ENCODE data around the gene PCNX3. TPM values are rescaled to one million over a fixed set of nuclear protein-coding genes. Genes with fewer than 3 reads are reported as not detected.

Gene PCNX3
- total RNA-seq, 3 donors from 2014 or later = 42.5 to 53.4 (median 47.5) TPM

DNA sequence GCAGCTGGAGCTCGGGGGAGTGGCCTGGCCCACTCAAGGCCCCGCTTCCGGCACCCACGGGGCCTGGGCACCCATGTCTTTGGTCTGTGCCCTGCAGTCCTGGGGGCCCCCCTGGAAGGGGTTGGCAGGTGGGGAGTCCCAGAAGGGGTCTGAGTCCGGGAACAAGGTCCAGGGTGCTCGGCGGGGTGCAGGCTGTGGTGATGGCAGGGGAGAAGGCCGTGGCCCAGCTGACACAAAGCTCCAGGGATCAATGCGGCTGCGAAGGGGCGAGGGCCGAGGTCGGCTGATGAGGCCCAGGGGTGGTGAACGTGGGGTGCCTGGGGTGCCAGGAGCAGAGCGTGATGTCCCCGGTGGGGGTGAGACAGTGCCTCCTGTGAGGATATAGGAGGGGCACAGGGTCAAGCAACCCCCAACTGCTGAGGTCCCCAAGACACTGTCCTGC lies 17.3 kb upstream of the PCNX3 start:
- TF ChIP-seq, protein P1, sequence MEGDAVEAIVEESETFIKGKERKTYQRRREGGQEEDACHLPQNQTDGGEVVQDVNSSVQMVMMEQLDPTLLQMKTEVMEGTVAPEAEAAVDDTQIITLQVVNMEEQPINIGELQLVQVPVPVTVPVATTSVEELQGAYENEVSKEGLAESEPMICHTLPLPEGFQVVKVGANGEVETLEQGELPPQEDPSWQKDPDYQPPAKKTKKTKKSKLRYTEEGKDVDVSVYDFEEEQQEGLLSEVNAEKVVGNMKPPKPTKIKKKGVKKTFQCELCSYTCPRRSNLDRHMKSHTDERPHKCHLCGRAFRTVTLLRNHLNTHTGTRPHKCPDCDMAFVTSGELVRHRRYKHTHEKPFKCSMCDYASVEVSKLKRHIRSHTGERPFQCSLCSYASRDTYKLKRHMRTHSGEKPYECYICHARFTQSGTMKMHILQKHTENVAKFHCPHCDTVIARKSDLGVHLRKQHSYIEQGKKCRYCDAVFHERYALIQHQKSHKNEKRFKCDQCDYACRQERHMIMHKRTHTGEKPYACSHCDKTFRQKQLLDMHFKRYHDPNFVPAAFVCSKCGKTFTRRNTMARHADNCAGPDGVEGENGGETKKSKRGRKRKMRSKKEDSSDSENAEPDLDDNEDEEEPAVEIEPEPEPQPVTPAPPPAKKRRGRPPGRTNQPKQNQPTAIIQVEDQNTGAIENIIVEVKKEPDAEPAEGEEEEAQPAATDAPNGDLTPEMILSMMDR (IDR thresholded peaks at IDR 0.05) = no peak
- Histone ChIP-seq H3K9me3 (no peaks in the 10 kb centered on the region), H3K36me3 (ENCODE audit: low read depth) (peaks cover 11% of the 10 kb centered on the region), H3K4me1 (ENCODE audit: low read depth) (peaks cover 12% of the 10 kb centered on the region), H3K4me3 (no peak overlapping the region)
- ATAC-seq (no peak), DNase-seq (no peak)
- intact Hi-C loops (cut with DNase I, micrococcal nuclease) = loop anchor here in 1 of 2 donors (10.0 kb wide), 1 partner anchor 63 kb away; no protein-coding TSS in a partner anchor

DNA sequence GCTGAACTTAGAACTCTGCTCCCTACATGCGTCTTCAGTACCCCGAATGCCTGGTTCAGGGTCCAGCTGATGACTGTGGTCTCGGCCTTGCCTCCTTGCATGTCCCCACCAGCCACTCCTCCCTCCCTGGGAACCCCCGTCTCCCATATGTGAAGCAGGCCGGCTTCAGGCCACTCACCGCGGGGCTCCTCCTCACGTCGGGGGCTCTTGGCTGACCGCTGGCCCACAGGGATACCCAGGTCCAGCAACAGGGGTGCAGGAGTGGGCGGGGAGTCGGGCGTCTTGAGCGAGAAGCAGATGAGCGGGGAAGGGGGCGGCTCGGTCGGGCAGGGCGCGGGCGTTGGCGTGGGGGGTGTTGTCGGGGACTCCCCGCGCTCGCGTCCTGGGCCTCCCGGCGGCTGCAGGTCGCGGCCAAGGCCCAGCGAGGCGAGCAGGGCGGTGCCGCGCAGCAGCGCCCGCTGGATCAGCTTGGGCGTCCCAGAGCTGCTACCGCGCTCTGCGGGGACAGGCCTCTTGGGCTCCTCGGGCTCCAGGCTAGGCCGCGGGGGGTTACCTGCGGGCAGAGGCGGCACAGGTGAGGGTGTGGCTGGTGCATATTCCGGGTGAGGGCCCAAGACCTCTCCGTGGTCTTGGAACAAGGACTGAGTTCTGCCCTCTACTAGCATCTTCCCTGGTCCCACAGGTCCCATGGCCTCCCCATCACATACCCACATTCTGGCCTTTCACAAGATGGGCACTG lies 16.2 kb upstream of the PCNX3 start:
- TF ChIP-seq, protein P1 (IDR thresholded peaks at IDR 0.05) = no peak
- no peak for DNase-seq
- intact Hi-C loops (cut with DNase I, micrococcal nuclease) = loop anchor here in 1 of 2 donors (10.0 kb wide), 1 partner anchor 65 kb away; no protein-coding TSS in a partner anchor
- H3K4me3 ChIP-seq = no peak overlapping the region
- no peak for ATAC-seq
- peaks cover 11% of the 10 kb centered on the region for H3K36me3 ChIP-seq (ENCODE audit: low read depth)
- H3K4me1 ChIP-seq (ENCODE audit: low read depth) = peaks cover 12% of the 10 kb centered on the region
- H3K9me3 ChIP-seq = no peaks in the 10 kb centered on the region

DNA sequence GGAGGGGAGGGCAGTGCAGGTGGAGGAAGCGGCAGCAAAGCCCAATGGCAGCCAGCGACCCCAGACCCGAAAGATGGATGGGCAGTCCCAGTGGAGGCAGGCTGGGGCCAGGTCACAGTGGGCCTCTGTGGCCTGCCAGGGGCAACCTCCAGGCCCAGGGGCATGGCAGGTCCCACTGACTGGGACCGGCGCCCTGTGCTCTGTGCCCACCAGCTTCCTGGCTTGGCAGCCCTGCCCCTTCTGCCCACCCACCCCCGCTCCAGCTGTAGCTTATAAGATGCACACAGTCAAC lies 15.7 kb upstream of the PCNX3 start:
- TF ChIP-seq, protein P1 (IDR thresholded peaks at IDR 0.05) = no peak
- intact Hi-C loops (cut with DNase I, micrococcal nuclease) = loop anchor here in 1 of 2 donors (10.0 kb wide), 1 partner anchor 65 kb away; no protein-coding TSS in a partner anchor
- Histone ChIP-seq H3K4me3 (no peak overlapping the region), H3K36me3 (ENCODE audit: low read depth) (peaks cover 11% of the 10 kb centered on the region), H3K9me3 (no peaks in the 10 kb centered on the region), H3K4me1 (ENCODE audit: low read depth) (peaks cover 11% of the 10 kb centered on the region)
- DNase-seq (no peak), ATAC-seq (no peak)

DNA sequence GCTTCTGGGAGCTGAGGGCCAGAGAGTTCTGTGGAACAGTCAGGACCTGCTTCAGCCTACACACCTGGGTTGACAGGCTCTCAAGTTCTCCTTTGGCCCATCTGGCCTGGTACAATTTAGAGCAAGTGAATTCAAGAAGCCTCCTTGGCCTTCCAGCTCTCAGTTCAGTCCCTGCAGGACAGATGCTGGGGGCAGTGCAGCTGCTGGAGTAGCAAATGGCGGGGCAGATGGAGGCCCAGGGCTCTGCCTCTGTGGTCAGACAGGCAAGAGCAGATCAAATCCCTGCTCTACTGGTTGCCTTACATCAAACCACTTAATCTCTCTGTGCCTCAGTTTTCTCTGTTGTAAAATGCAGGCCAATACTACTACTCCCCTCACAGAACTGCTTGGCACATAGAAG lies 11.3 kb upstream of the PCNX3 start:
- no peak for ATAC-seq
- Histone ChIP-seq H3K9me3 (no peaks in the 10 kb centered on the region), H3K4me3 (no peak overlapping the region), H3K36me3 (ENCODE audit: low read depth) (no peaks in the 10 kb centered on the region), H3K4me1 (ENCODE audit: low read depth) (peaks cover 5% of the 10 kb centered on the region)
- no peak for DNase-seq
- intact Hi-C loops (cut with DNase I, micrococcal nuclease) = no loop called here
- TF ChIP-seq, protein P1 (IDR thresholded peaks at IDR 0.05) = no peak

DNA sequence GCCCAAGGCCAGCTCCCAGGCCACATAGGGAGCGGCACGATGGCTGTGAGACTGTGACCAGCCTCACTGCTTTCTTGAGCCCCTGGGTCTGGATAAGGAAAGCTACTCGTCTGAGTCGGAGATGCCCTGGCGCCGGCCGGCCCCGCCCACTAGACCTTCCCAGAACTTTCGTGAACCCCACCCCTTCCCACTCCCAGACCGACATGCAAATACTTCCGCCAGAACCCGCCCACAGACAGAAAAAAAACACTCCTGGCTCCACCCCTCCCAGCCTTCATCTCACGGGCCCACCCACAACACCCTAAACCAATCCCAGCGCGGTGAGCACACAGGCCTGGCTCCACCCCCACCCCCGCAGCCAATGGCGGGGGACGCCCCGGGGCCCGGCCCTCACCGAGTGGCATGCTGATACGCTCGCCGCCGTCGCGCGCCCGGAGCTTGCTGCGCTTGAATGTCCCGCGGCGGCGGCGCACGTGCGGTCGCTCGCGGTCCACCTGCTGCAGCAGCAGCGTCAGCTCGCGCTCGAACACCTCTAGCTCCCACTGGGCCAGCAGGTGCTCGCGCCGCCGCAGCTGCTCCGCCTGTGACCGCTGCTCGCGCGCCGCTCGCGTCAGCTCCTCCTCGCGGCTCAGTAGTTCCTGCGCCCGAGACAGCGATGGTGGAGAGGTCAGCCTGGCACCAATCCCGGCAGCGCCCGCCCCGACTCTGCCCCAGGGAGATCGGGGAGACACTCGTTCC lies 8.5 kb upstream of the PCNX3 start:
- peak; percentile 92 for ATAC-seq
- no peaks in the 10 kb centered on the region for H3K36me3 ChIP-seq (ENCODE audit: low read depth)
- intact Hi-C loops (cut with DNase I, micrococcal nuclease) = no loop called here
- no peaks in the 10 kb centered on the region for H3K9me3 ChIP-seq
- H3K4me1 ChIP-seq (ENCODE audit: low read depth) = peaks cover 13% of the 10 kb centered on the region
- TF ChIP-seq, protein P1 (IDR thresholded peaks at IDR 0.05) = no peak
- DNase-seq = peak; percentile 89 to 92 (median 89)
- no peak overlapping the region for H3K4me3 ChIP-seq
